Transverse colon (tissue), 3 donors: Measurements from ENCODE around the gene STAC.

Experiments
- POLR2A ChIP-seq: fragments of 450-650 bp; IDR thresholded peaks from one replicate; pipeline ENCODE4 v1.6.1; 2016; ENCODE audit warnings: antibody characterized with exemption, mild to moderate bottlenecking, moderate library complexity
- TF ChIP-seq, protein P1 (sequence below), 5 experiments: fragments of 200-600 bp in 3 of 5; fragments of 450-650 bp in 2 of 5; sonication (generic) in 3 of 5; IDR thresholded peaks; 1 replicate in 2 of 5; 2 replicates in 3 of 5; pipeline ENCODE4 v1.5.1; 2016 to 2017; ENCODE audit warnings: antibody characterized with exemption in 5 of 5, inconsistent platforms in 3 of 5, mild to moderate bottlenecking in 2 of 5, moderate library complexity in 1 of 5

DNA sequence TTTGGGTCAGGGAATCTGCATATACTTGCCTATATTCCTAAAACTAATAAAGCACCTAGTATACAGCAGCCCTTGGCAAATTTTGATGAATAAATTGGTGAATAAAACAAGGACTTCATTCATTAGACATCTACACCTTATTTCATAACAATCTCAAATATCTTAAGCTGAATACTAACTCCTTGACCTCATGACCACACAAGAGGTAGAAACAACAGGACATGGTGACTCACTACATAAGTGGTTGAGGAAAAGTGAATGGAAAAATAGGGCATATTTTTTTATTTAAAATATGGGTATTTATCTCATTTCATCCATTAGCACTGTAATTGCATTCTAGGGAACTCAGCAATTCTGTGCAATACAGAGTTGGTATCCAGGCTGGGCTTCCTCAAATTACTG, 7.8 kb upstream of the STAC start:
- TF ChIP-seq, protein P1, sequence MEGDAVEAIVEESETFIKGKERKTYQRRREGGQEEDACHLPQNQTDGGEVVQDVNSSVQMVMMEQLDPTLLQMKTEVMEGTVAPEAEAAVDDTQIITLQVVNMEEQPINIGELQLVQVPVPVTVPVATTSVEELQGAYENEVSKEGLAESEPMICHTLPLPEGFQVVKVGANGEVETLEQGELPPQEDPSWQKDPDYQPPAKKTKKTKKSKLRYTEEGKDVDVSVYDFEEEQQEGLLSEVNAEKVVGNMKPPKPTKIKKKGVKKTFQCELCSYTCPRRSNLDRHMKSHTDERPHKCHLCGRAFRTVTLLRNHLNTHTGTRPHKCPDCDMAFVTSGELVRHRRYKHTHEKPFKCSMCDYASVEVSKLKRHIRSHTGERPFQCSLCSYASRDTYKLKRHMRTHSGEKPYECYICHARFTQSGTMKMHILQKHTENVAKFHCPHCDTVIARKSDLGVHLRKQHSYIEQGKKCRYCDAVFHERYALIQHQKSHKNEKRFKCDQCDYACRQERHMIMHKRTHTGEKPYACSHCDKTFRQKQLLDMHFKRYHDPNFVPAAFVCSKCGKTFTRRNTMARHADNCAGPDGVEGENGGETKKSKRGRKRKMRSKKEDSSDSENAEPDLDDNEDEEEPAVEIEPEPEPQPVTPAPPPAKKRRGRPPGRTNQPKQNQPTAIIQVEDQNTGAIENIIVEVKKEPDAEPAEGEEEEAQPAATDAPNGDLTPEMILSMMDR (IDR thresholded peaks at IDR 0.05): no peak
- no peak for TF ChIP-seq POLR2A
